HG03457 (cell line): Measurements from ENCODE around the gene TGFB1I1.
"Not testable (repeated sequence)": the region's sequence is repeated elsewhere in the genome, so short reads cannot be mapped to it uniquely, and the experiment has no call there.

ENCODE experiments used
- ATAC-seq: cut with Tn5 transposase; IDR thresholded peaks from one replicate; pipeline ENCODE4 v1.9.1; 2021; ENCODE audit warnings: moderate number of reproducible peaks; ENCODE audit not compliant: unreplicated experiment

TGFB1I1 gene

DNA sequence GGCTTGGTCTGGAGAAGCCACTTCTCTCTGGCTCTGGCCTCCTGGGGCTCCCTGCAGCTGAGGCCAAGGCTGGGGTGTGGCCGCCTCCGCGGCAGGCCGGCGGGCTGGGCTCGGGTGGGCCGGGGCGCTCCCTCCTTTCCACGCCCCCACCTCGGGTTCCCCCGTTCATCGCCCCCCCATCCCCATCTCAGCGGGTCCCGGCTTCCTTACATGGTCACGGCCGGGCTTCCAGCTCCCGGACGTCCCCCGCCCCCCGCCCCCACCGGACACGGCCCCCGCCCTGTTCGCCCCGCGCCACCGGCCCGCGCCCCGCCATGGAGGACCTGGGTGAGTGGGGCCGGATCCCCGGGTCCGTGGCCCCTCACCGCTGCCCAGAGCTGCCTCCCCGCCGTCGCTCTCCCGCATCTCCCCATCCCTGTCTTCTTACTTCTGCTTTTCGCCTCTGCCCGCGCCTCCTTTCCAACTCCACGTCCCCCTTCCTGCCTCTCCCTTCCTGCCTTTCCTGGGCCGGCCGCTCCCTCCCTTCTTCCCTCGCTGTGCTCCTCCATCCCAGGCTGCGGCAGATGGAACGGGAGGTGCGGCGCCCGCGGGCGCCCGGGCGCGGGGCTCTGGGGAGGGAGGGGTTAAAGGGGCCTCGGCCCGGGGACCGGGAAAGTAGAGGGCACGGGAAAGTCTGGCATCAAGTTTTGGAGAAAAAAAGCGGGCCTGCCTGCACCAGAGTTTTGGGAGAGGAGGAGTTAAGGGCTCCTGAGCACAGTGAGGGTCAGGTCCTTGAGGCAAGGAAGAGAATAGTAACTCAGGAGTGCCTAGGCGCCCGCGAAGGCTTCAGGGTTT is at the start of gene TGFB1I1:
Gene TGFB1I1, plus strand, starts transcription at position 278 of the 834 bp plus-strand sequence. Its CDS starts 37 bp downstream, at position 315.
- no peak for ATAC-seq

DNA sequence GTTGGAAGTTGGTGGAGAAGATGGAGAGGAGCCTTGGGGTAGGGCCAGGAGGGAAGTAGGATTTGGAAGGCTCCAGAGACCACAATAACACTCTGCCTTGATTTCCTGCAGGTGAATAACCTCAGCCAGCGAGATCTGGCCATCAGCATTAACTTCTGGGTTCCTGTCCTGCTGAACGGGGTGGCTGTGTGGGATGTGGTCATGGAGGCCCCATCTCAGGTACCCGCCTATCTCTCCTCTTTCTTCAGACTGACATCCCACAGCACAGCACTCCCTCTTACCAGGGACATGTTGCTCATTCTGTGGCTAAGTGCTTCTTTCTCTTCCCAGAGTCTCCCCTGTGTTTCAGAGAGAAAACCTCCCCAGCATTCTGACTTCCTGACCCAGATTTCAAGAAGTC is 48.7 kb upstream of the TGFB1I1 start:
- no peak for ATAC-seq

DNA sequence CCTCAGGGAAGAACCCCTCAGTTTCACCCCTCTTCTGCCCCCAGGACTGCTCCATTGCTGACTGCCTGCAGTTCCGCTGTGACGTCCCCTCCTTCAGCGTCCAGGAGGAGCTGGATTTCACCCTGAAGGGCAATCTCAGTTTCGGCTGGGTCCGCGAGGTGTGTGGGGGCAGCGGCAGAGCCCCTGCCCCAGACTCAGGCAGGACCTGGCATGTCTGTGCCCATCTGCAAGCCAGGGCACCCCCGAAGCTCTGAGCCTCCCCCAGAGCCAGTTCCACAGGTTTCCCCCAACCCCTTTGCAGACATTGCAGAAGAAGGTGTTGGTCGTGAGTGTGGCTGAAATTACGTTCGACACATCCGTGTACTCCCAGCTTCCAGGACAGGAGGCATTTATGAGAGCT is 48.2 kb upstream of the TGFB1I1 start:
- ATAC-seq, result no peak

- no peak for ATAC-seq
Measured at GRCh38 chr16:31427441-31428278, 44.3 kb upstream of the TGFB1I1 start.

GRCh38 chr16:31428279-31428597 is 43.7 kb upstream of the TGFB1I1 start, which contains the start of gene COX6A2:
Gene COX6A2 (minus strand): TSS chr16:31428360. CDS start chr16:31428325, 35 bp downstream.
- no peak for ATAC-seq

DNA sequence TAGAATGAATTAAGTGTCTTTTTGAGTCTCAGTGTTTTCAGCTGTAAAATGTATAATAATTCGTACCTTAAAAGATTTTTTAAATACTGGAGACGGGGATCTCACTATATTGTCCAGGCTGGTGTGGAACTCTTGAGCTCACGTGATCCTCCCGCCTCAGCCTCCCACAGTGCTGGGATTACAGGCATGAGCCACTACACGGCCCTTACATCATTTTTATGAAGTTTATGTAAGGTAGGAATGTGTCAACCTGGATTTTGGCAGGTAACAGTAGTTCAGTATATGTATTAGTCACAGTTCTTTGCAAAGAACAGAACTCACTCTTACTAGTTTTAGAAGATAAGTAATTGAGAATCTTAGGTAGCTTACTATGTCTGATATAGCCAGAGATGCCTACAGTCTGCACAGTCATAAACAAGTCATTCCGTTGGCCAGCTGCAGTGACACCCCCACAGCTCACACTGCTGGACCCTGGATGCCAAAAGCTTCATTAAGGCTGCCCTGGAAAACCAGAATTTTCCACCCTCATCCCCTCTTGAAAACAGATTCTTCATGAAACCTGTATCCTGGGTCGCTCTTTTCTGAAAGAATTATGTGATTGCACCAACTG is 43.2 kb upstream of the TGFB1I1 start:
- no peak for ATAC-seq

- ATAC-seq, result no peak
Measured at GRCh38 chr16:31429314-31429713, 42.6 kb upstream of the TGFB1I1 start.

DNA sequence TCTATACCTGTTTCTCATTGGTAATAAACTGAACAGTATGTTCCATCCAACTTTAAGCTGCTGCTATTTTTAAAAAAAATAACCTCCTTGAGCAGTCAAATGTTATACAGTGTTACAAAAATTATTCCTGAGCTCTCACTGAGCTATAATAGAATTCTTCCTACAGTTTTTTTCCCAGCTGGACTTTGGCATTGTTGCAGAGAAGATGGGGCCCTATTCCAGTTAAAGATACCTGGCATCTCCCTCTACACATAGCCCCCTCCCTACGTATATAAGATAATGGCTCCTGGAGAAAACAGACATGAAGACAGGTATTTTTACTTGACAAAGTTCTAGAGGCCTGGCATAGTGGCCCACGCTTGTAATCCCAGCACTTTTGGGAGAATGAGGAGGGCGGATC is 42.2 kb upstream of the TGFB1I1 start:
- no peak for ATAC-seq

GRCh38 chr16:31430380-31431052 is 41.4 kb upstream of the TGFB1I1 start:
- no peak for ATAC-seq

DNA sequence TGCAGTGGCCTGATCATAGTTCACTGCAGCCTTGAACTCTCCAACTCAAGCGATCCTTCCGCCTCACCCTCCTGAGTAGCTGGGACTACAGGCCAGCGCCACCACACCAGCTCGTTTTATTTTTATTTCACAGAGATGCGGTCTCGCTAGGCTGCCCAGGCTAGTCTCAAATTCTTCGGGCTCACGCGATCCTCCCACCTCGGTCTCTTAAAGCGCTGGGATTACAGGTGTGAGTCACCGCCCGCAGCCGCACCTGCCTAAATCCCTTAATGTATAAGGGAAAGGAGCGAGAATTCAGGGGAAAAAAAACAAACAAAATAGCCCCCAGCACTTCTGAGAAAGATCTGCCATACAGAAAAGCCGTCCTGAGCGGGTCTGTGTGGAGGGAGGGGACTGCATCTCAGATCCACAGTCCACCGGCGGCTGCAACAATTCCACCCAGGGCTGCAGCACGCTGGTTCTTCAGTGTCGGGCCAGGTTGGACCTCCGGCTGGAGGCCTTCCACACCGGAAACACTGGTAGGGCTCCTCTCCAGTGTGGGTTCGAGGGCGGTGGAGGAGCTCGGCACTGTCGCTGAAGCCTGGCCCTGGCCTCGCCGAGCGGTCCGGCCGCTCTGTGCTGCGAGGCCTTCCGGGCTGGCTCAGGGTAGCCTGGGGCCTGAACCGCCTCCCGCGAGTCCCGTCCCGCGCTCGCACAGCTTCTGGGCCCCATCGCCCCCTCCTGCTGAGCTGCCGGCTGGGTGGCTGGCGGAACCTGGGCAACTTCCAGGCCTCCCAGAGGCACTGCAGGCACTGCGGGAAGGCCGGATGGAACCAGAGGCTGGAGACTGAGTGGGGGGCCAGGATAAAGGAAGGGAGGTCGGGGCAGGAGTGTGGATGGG is 36.4 kb upstream of the TGFB1I1 start:
- ATAC-seq, result no peak

- ATAC-seq, result no peak
Measured at GRCh38 chr16:31436221-31437045, 35.5 kb upstream of the TGFB1I1 start.

- ATAC-seq, result no peak
Measured at GRCh38 chr16:31438414-31438813, 33.5 kb upstream of the TGFB1I1 start.

GRCh38 chr16:31439023-31439422 is 32.9 kb upstream of the TGFB1I1 start:
- not testable (repeated sequence) for ATAC-seq

- no peak for ATAC-seq
Measured at GRCh38 chr16:31439519-31439918, 32.4 kb upstream of the TGFB1I1 start.

DNA sequence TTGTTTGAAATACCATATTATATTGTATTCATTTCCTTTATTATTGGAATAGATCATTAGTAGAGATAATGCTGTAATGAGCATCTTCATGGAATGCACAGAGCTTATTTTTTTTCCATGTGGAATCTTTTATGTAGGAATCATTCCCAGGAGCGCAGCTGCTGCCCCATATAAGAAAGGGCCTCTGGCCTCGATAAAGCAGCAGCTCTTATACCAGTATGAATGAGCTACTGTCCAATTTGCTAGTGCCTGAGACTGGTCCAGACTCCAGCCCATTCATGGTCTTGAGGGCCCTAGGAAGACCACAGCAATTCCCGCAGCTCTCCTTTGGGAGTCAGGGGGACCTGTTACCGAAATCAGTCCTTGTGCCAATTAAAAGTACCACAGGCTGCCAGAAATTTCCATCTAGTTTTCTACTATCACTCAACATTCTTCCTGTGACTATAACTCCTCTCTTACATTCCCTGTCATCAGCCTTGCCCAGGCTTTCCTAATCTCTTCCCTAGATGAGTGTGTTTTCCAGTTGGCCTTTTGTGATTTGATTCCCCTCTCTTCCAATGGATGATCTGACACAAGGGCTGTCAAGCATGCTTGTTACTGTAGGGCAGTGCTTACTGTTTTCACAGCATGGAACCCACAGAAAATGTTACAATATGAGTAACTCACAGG is 31.3 kb upstream of the TGFB1I1 start:
- no peak for ATAC-seq

GRCh38 chr16:31441956-31442355 is 30.0 kb upstream of the TGFB1I1 start:
- no peak for ATAC-seq

- ATAC-seq, result not testable (repeated sequence)
Measured at GRCh38 chr16:31445931-31446330, 26.0 kb upstream of the TGFB1I1 start.

GRCh38 chr16:31451201-31451600 is 20.8 kb upstream of the TGFB1I1 start:
- no peak for ATAC-seq
